VCaP (cell line): ENCODE data around the gene SHISA3.

ENCODE experiments used
- H3K27ac ChIP-seq: fragments of 450-650 bp; 2 replicates; pipeline ENCODE4 v1.5.1; 2017
- TF ChIP-seq, protein P1 (sequence below): fragments of 450-650 bp; conservative IDR thresholded peaks from 2 replicates; pipeline ENCODE4 v1.5.1; 2017; ENCODE audit warnings: mild to moderate bottlenecking, moderate library complexity

Gene SHISA3

DNA sequence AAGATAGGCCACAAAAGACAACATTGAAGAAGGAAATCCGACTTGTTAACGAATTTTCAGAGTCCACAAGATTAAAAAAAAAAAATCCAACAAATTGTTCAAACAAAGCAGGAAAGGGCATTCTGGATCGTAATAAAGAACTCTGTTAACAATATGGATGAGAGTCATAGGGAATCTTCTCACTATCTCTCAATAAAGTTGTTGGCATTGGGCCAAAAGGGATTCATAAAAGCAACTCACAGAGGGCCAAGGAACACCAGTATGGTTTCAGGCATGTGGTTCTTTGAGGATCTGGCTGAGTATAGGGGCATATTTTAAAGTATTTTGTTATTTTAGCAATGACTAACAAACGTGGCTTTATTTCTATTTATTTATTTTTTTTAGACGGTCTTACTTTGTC, 49.5 kb downstream of the SHISA3 start:
- no peak overlapping the region for H3K27ac ChIP-seq
- TF ChIP-seq, protein P1, sequence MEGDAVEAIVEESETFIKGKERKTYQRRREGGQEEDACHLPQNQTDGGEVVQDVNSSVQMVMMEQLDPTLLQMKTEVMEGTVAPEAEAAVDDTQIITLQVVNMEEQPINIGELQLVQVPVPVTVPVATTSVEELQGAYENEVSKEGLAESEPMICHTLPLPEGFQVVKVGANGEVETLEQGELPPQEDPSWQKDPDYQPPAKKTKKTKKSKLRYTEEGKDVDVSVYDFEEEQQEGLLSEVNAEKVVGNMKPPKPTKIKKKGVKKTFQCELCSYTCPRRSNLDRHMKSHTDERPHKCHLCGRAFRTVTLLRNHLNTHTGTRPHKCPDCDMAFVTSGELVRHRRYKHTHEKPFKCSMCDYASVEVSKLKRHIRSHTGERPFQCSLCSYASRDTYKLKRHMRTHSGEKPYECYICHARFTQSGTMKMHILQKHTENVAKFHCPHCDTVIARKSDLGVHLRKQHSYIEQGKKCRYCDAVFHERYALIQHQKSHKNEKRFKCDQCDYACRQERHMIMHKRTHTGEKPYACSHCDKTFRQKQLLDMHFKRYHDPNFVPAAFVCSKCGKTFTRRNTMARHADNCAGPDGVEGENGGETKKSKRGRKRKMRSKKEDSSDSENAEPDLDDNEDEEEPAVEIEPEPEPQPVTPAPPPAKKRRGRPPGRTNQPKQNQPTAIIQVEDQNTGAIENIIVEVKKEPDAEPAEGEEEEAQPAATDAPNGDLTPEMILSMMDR, result no peak
